ACC112 (cell line): ENCODE measurements around the gene CHST8.

ENCODE experiments used
- H2AFZ ChIP-seq: fragments of 200-600 bp; sonication (generic); one replicate; pipeline ENCODE4 v1.6.0; 2017; ENCODE audit warnings: antibody characterized with exemption, low read length; ENCODE audit not compliant: unreplicated experiment
- H3K27ac ChIP-seq: fragments of 200-600 bp; sonication (generic); 2 replicates; pipeline ENCODE4 v1.5.1; 2014; ENCODE audit warnings: low read depth, mild to moderate bottlenecking, antibody characterized with exemption, low read length, moderate library complexity
- H3K27me3 ChIP-seq: fragments of 200-600 bp; sonication (generic); 2 replicates; pipeline ENCODE4 v1.6.1; 2014; ENCODE audit warnings: mild to moderate bottlenecking, antibody characterized with exemption, low read length, moderate library complexity, mixed read lengths; ENCODE audit not compliant: insufficient read depth
- H3K36me3 ChIP-seq: fragments of 200-600 bp; sonication (generic); 2 replicates; pipeline ENCODE4 v1.6.1; 2016; ENCODE audit warnings: mild to moderate bottlenecking, antibody characterized with exemption, low read length, moderate library complexity, mixed read lengths; ENCODE audit not compliant: insufficient read depth
- H3K4me1 ChIP-seq: fragments of 200-600 bp; sonication (generic); one replicate; pipeline ENCODE4 v1.6.1; 2016; ENCODE audit warnings: low read length, mixed read lengths; ENCODE audit not compliant: insufficient read depth, unreplicated experiment, control insufficient read depth
- H3K4me3 ChIP-seq: fragments of 200-600 bp; sonication (generic); 2 replicates; pipeline ENCODE4 v1.5.1; 2014; ENCODE audit warnings: mild to moderate bottlenecking, low read depth, low read length
- H3K79me2 ChIP-seq: fragments of 200-600 bp; sonication (generic); one replicate; pipeline ENCODE4 v1.6.0; 2016; ENCODE audit warnings: low read length; ENCODE audit not compliant: control insufficient read depth, unreplicated experiment, insufficient read depth

The CHST8 gene

GRCh38 chr19:33804021-33804799 lies 182.5 kb downstream of the CHST8 start:
- Histone ChIP-seq H3K4me3 (no peak overlapping the region), H3K27ac (no peak overlapping the region), H3K36me3 (no peaks in the 10 kb centered on the region), H2AFZ (no peak overlapping the region), H3K79me2 (no peaks in the 10 kb centered on the region), H3K4me1 (no peaks in the 10 kb centered on the region), H3K27me3 (no peaks in the 10 kb centered on the region)

DNA sequence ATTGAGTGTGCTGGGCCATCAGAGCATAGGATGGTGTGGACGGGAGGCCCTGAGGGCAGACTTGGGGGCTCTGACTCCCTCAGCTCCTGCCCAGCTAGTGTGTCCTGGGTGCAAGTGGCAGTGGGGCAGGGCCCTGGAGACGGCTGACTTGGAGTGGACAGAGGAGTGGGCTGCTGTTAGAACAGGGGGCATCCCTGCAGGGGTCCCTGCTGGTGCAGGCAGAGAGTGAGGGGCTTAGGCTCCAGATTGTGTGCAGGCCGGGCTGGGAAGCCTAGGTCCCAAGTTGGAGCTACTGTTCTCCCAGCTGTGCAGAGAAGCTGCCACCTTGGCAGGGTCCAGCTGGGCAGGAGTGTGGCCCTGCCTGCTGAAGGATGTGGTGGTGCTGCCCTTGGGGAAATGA lies 183.6 kb downstream of the CHST8 start:
- Histone ChIP-seq H3K79me2 (no peaks in the 10 kb centered on the region), H2AFZ (no peak overlapping the region), H3K4me3 (no peak overlapping the region), H3K4me1 (no peaks in the 10 kb centered on the region), H3K36me3 (no peaks in the 10 kb centered on the region), H3K27ac (no peak overlapping the region), H3K27me3 (no peaks in the 10 kb centered on the region)

DNA sequence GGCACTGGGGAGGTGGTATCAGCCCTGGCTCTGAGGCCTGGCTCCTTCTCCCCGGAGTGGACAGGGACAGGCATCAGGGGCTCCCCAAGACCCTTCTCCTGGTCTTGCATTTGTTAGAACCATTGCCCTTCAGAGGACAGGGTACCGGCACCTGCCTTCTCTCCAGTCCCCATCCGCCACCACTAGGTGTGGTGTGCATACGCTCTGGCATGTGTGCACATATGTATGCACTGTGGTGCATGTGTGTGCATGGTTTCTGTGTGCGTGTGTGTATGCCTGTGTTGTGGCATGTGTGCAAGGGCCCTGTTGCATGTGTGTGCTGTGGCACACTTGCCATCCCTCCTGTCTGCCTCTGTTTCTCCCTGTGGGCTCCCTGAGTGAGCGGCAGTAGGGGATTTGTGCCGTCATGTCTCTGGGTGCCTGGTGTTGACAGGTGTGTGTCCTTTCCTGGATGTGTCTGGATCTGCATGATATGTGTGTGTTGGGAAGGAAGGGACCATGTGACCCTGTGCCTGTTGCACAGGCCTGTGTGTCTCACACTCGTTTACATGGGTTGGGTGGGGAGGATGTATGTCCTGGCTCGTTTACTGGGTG lies 184.2 kb downstream of the CHST8 start:
- no peak overlapping the region for H3K4me3 ChIP-seq
- no peaks in the 10 kb centered on the region for H3K79me2 ChIP-seq
- no peak overlapping the region for H3K27ac ChIP-seq
- no peak overlapping the region for H2AFZ ChIP-seq
- no peaks in the 10 kb centered on the region for H3K27me3 ChIP-seq
- H3K4me1 ChIP-seq, result no peaks in the 10 kb centered on the region
- H3K36me3 ChIP-seq, result no peaks in the 10 kb centered on the region

DNA sequence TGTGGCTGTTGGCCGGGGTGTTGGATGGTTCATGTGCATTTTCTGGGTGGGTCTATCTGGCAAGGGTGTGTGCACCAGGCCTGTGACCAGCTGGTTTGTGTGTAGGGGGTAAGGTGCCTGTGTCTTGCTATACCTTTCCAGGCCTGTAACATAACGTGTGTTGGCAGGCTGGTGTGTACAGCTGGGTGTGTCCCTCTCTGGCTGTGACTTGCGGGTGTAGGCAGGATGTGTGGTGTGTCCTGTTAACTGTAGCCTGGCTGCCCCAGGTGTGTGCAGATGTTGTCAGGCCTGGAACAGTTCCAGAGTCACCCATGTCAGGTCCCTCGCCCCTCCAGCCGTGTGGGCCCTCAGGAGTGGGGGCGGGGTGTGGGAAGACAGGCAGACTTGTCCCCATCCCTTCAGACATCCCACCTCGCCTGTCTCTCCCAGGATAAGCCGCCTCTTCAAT lies 184.7 kb downstream of the CHST8 start:
- no peak overlapping the region for H2AFZ ChIP-seq
- H3K27me3 ChIP-seq, result no peaks in the 10 kb centered on the region
- no peak overlapping the region for H3K27ac ChIP-seq
- H3K4me1 ChIP-seq, result no peaks in the 10 kb centered on the region
- H3K79me2 ChIP-seq, result no peaks in the 10 kb centered on the region
- H3K4me3 ChIP-seq, result no peak overlapping the region
- H3K36me3 ChIP-seq, result no peaks in the 10 kb centered on the region

DNA sequence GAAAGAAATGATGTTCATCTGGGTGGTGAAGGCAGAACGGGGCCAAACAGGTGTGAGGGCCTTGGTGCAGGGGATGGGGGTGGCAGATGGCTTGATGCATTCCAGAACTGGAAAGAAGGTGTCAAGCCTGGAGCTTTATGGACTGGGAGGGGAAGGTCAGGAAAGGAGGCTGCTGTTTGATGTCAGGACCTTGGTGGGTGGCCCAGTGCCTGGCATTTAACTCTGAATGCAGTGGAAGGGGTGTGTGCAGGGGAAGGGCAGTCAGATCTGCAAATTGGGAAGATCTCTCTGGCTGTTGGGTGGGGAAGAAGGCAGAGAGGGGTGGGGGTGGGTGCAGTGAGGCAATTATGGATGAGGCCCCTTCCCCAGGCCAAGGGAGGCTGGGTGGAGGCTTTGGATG lies 186.6 kb downstream of the CHST8 start:
- H2AFZ ChIP-seq, result no peak overlapping the region
- H3K27ac ChIP-seq, result no peak overlapping the region
- H3K4me3 ChIP-seq, result no peak overlapping the region
- H3K27me3 ChIP-seq, result no peaks in the 10 kb centered on the region
- H3K79me2 ChIP-seq, result no peaks in the 10 kb centered on the region
- H3K36me3 ChIP-seq, result no peaks in the 10 kb centered on the region
- H3K4me1 ChIP-seq, result no peaks in the 10 kb centered on the region

- no peak overlapping the region for H3K27ac ChIP-seq
- H2AFZ ChIP-seq, result no peak overlapping the region
- no peak overlapping the region for H3K4me3 ChIP-seq
- no peaks in the 10 kb centered on the region for H3K79me2 ChIP-seq
- no peaks in the 10 kb centered on the region for H3K4me1 ChIP-seq
- H3K27me3 ChIP-seq, result no peaks in the 10 kb centered on the region
- no peaks in the 10 kb centered on the region for H3K36me3 ChIP-seq
Measured at GRCh38 chr19:33809960-33810359, 188.2 kb downstream of the CHST8 start.

DNA sequence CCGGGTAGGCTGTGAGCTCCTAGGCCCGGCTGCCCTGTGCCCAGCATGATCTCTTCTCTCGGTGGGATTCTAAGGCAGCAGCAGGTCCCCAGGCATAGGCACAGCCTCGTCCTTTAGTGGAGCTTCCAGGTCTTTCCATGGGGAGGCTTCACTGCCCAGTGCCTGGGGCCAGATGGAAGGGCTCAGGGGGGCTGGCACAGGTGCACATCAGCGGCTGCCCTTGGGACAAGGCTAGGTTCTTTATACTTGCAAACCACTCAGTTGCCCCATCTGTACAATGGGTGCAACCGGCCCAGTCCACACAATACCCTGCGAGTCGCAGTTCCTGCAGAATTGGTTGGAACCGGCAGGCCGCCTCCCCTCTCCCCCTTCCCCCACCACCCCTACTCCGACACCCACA lies 189.1 kb downstream of the CHST8 start:
- Histone ChIP-seq H3K27me3 (no peaks in the 10 kb centered on the region), H3K27ac (no peak overlapping the region), H3K79me2 (no peaks in the 10 kb centered on the region), H3K4me1 (no peaks in the 10 kb centered on the region), H3K36me3 (no peaks in the 10 kb centered on the region), H3K4me3 (no peak overlapping the region), H2AFZ (no peak overlapping the region)

DNA sequence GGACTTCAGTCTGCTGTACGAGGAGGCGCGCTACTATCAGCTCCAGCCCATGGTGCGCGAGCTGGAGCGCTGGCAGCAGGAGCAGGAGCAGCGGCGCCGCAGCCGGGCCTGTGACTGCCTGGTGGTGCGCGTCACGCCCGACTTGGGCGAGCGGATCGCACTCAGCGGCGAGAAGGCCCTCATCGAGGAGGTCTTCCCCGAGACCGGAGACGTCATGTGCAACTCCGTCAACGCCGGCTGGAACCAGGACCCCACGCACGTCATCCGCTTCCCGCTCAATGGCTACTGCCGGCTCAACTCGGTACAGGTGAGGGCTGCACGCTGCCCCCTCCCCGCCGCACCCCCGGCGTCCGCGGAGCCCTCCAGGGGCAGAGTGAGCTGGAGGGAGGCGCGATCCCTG lies 189.5 kb downstream of the CHST8 start:
- no peak overlapping the region for H3K27ac ChIP-seq
- H3K79me2 ChIP-seq, result no peaks in the 10 kb centered on the region
- H3K4me1 ChIP-seq, result no peaks in the 10 kb centered on the region
- no peaks in the 10 kb centered on the region for H3K27me3 ChIP-seq
- H3K36me3 ChIP-seq, result no peaks in the 10 kb centered on the region
- H2AFZ ChIP-seq, result no peak overlapping the region
- no peak overlapping the region for H3K4me3 ChIP-seq

DNA sequence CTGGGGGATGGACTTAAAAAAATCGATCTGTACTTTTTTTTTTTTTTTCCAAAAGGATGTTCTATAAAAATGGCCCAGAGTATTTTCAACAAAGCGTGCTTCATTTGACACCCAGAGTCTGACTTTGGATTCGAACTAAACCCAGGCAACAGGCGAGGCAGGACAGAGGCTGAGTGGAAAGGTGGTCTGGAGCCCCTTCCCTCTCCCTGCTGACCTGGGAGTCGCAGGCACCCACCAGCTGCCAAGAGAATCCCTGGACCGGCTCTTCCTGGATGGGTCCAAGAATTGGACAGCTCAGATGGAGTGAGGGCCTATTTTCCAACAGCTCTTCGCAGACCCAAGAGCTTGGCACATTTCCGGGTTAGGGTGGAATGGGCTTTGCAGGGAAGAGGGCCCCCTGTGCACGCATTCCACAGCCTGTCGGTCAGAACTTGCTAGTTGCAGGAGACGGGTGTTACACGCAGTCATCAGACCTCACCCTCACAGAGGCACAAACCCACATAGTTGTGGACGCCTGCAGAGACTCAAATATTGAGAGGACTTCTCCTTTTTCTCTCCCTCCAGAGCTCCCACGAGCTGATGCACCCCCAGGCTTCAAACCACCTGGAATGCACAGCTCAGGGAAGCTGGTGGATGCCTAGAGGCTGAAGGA lies 190.1 kb downstream of the CHST8 start:
- Histone ChIP-seq H3K4me3 (no peak overlapping the region), H3K4me1 (no peaks in the 10 kb centered on the region), H3K27ac (no peak overlapping the region), H3K79me2 (no peaks in the 10 kb centered on the region), H3K27me3 (no peaks in the 10 kb centered on the region), H3K36me3 (no peaks in the 10 kb centered on the region), H2AFZ (no peak overlapping the region)

GRCh38 chr19:33812388-33813330 lies 190.9 kb downstream of the CHST8 start:
- Histone ChIP-seq H3K79me2 (no peaks in the 10 kb centered on the region), H3K27ac (no peak overlapping the region), H3K4me3 (no peak overlapping the region), H3K27me3 (no peaks in the 10 kb centered on the region), H3K4me1 (no peaks in the 10 kb centered on the region), H2AFZ (no peak overlapping the region), H3K36me3 (no peaks in the 10 kb centered on the region)
